ENCODE measurements around the gene NELL1. TPM values are rescaled to one million over a fixed set of nuclear protein-coding genes. Genes with fewer than 3 reads are reported as not detected.

NELL1 gene
- polyA plus RNA-seq, 1 of the 3 experiments (the other 2 are of a cell fraction), result not detected

DNA sequence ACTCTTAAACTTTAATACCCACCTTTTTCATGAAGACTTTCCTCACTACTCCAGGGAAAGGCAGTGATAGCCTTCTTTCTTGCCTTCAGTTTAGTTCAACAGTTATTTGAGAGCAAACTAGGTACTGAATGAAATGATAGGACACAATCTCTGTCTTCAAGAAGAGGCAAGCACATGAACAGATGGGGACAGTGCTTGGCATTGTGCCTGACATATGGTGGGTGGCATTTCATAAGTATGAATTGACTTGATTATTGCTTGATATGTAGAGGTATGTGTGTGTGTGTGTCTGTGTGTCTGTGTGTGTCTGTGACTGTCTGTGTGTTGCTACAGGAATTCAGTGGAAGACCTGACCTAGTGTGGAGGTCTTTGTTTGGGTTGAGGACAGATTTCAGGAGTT, 504.1 kb downstream of the NELL1 start:
- no peaks in the 10 kb centered on the region for H3K79me2 ChIP-seq (ENCODE audit: insufficient read depth)
- no peak for DNase-seq
- no peak overlapping the region for H3K27ac ChIP-seq (ENCODE audit: low read depth in 2 of 2, low read length in 1 of 2)
- ChIA-PET CTCF (interaction anchor here (1.5 to 1.8 kb wide), 2 partner anchors 8 to 11 kb away, joined by 3 to 5 read pairs; no protein-coding TSS in a partner anchor), POLR2A (no interaction called here)
- H3K36me3 ChIP-seq (replicated peaks in 1 of 2; ENCODE audit: control insufficient read depth in 1 of 2, insufficient read depth in 2 of 2, low read length in 1 of 2), result no peaks in the 10 kb centered on the region
- H3K9ac ChIP-seq, result no peak overlapping the region
- H2AFZ ChIP-seq (ENCODE audit: low read depth), result no peak overlapping the region
- no peak overlapping the region for H3K4me3 ChIP-seq (ENCODE audit: low read depth in 2 of 2, low read length in 1 of 2)
- H3K4me1 ChIP-seq (ENCODE audit: control insufficient read depth in 1 of 2, insufficient read depth in 2 of 2, low read depth in 1 of 2, low read length in 1 of 2), result no peaks in the 10 kb centered on the region; a peak in 1 of 4 replicates
- no peaks in the 10 kb centered on the region for H4K20me1 ChIP-seq (ENCODE audit: insufficient read depth)
- peak; percentile 49; the same call in 1 of the 2 replicates for TF ChIP-seq RCOR1 (IDR thresholded peaks at IDR 0.05; ENCODE audit: low read length)
- TF ChIP-seq RAD21 (IDR thresholded peaks at IDR 0.05; ENCODE audit: low read length), result no peak
- H3K4me2 ChIP-seq, result no peak overlapping the region
- no peaks in the 10 kb centered on the region for H3F3A ChIP-seq (replicated peaks; ENCODE audit: insufficient read depth)
- H3K9me2 ChIP-seq, result no peaks in the 10 kb centered on the region
- no peaks in the 10 kb centered on the region for H3K27me3 ChIP-seq (ENCODE audit: insufficient read depth)
- H3K9me3 ChIP-seq, result no peaks in the 10 kb centered on the region

DNA sequence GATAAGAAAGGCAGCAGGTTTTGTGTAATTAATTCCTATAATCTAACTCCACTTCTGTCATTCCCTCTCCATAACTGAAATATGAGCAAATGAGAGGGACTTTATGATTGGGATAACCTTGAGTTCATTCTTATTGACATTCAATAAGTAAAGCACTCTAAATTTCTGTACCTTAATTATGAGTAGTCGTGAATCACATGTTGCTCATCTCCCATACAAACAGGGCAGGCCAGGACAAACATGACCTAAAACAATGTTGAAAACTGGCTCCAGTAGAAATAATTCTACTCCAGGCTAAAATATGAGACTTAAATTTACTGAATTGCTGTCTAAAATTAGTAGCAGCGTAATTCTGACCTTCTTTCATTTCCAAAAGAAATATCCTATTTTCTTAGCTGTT, 505.4 kb downstream of the NELL1 start:
- peaks cover 0 to 5% of the 10 kb centered on the region in 2 experiments; a peak in 2 of 4 replicates for H3K4me1 ChIP-seq (ENCODE audit: control insufficient read depth in 1 of 2, insufficient read depth in 2 of 2, low read depth in 1 of 2, low read length in 1 of 2)
- no peak overlapping the region for H2AFZ ChIP-seq (ENCODE audit: low read depth)
- H3K4me3 ChIP-seq (ENCODE audit: low read depth in 2 of 2, low read length in 1 of 2), result no peak overlapping the region
- H3K79me2 ChIP-seq (ENCODE audit: insufficient read depth), result no peaks in the 10 kb centered on the region
- H3K9me3 ChIP-seq, result no peaks in the 10 kb centered on the region
- POLR2A ChIA-PET, result no interaction called here
- TF ChIP-seq, protein P1, sequence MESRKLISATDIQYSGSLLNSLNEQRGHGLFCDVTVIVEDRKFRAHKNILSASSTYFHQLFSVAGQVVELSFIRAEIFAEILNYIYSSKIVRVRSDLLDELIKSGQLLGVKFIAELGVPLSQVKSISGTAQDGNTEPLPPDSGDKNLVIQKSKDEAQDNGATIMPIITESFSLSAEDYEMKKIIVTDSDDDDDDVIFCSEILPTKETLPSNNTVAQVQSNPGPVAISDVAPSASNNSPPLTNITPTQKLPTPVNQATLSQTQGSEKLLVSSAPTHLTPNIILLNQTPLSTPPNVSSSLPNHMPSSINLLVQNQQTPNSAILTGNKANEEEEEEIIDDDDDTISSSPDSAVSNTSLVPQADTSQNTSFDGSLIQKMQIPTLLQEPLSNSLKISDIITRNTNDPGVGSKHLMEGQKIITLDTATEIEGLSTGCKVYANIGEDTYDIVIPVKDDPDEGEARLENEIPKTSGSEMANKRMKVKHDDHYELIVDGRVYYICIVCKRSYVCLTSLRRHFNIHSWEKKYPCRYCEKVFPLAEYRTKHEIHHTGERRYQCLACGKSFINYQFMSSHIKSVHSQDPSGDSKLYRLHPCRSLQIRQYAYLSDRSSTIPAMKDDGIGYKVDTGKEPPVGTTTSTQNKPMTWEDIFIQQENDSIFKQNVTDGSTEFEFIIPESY (IDR thresholded peaks at IDR 0.05; ENCODE audit: borderline replicate concordance, low read depth), result no peak
- TF ChIP-seq, protein P2, sequence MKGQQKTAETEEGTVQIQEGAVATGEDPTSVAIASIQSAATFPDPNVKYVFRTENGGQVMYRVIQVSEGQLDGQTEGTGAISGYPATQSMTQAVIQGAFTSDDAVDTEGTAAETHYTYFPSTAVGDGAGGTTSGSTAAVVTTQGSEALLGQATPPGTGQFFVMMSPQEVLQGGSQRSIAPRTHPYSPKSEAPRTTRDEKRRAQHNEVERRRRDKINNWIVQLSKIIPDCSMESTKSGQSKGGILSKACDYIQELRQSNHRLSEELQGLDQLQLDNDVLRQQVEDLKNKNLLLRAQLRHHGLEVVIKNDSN (IDR thresholded peaks at IDR 0.05; ENCODE audit: borderline replicate concordance, low read depth), result no peak
- TF ChIP-seq SIN3A (IDR thresholded peaks at IDR 0.05; ENCODE audit: borderline replicate concordance, low read depth, low read length), result no peak
- no peak for TF ChIP-seq NFIC (IDR thresholded peaks at IDR 0.05; ENCODE audit: borderline replicate concordance)
- TF ChIP-seq, protein P3, sequence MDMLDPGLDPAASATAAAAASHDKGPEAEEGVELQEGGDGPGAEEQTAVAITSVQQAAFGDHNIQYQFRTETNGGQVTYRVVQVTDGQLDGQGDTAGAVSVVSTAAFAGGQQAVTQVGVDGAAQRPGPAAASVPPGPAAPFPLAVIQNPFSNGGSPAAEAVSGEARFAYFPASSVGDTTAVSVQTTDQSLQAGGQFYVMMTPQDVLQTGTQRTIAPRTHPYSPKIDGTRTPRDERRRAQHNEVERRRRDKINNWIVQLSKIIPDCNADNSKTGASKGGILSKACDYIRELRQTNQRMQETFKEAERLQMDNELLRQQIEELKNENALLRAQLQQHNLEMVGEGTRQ (IDR thresholded peaks at IDR 0.05; ENCODE audit: borderline replicate concordance, low read depth, low read length), result no peak
- TF ChIP-seq RCOR1 (IDR thresholded peaks at IDR 0.05; ENCODE audit: low read length), result no peak
- TF ChIP-seq YY1 (IDR thresholded peaks at IDR 0.05; ENCODE audit: low read depth), result no peak
- TF ChIP-seq EZH2phosphoT487 (IDR thresholded peaks at IDR 0.05; ENCODE audit: borderline replicate concordance, low read depth), result no peak
- no peak for TF ChIP-seq GABPA (IDR thresholded peaks at IDR 0.05; ENCODE audit: low read depth)
- H3F3A ChIP-seq (replicated peaks; ENCODE audit: insufficient read depth), result no peaks in the 10 kb centered on the region
- H3K4me2 ChIP-seq, result no peak overlapping the region
- WGBS (ENCODE audit: low lambda C conversion rate), result 33% methylated on average over 2 of the region's 2 CpGs
- no peak for DNase-seq
- H3K27ac ChIP-seq (ENCODE audit: low read depth in 2 of 2, low read length in 1 of 2), result no peak overlapping the region; a peak in 1 of 4 replicates
- H3K9ac ChIP-seq, result no peak overlapping the region
- H3K9me2 ChIP-seq, result no peaks in the 10 kb centered on the region
- H3K27me3 ChIP-seq (ENCODE audit: insufficient read depth), result no peaks in the 10 kb centered on the region
- no peaks in the 10 kb centered on the region for H3K36me3 ChIP-seq (replicated peaks in 1 of 2; ENCODE audit: control insufficient read depth in 1 of 2, insufficient read depth in 2 of 2, low read length in 1 of 2)
- CTCF ChIA-PET, result interaction anchor here (0.9 to 1.5 kb wide), 2 partner anchors 12 to 31 kb away, joined by 3 read pairs; no protein-coding TSS in a partner anchor
- H4K20me1 ChIP-seq (ENCODE audit: insufficient read depth), result no peaks in the 10 kb centered on the region
